OCI-LY1 (cell line): ENCODE data around the gene SDK1.

Experiments used
- H2AFZ ChIP-seq: fragments of 200-600 bp; sonication (generic), shearing (Covaris generic); 2 replicates; pipeline ENCODE4 v1.6.0; 2014; ENCODE audit warnings: antibody characterized with exemption, mild to moderate bottlenecking, low read length
- H3F3A ChIP-seq: fragments of 200-600 bp; sonication (generic), shearing (Covaris generic); 2 replicates; pipeline ENCODE4 v1.6.0; 2014; ENCODE audit warnings: mild to moderate bottlenecking, antibody characterized with exemption, low read length, moderate library complexity; ENCODE audit not compliant: insufficient read depth
- H3K27ac ChIP-seq: fragments of 200-600 bp; sonication (generic); 2 replicates; pipeline ENCODE4 v1.5.1; 2014; ENCODE audit warnings: low read length, mixed run types, mild to moderate bottlenecking, low read depth; ENCODE audit not compliant: poor library complexity, severe bottlenecking
- H3K27me3 ChIP-seq: fragments of 200-600 bp; sonication (generic); 2 replicates; pipeline ENCODE4 v1.6.0; 2014; ENCODE audit warnings: antibody characterized with exemption, mild to moderate bottlenecking, low read length, moderate library complexity; ENCODE audit not compliant: insufficient read depth
- H3K36me3 ChIP-seq: fragments of 200-600 bp; sonication (generic); 2 replicates; pipeline ENCODE4 v1.6.1; 2014; ENCODE audit warnings: mild to moderate bottlenecking, antibody characterized with exemption, low read length, moderate library complexity, mixed read lengths; ENCODE audit not compliant: insufficient read depth
- H3K4me1 ChIP-seq: fragments of 200-600 bp; sonication (generic); 2 replicates; pipeline ENCODE4 v1.5.1; 2014; ENCODE audit warnings: mild to moderate bottlenecking, low read length, moderate library complexity; ENCODE audit not compliant: insufficient read depth, severe bottlenecking
- H3K4me2 ChIP-seq: fragments of 200-600 bp; sonication (generic), shearing (Covaris generic); 2 replicates; pipeline ENCODE4 v1.6.1; 2014; ENCODE audit warnings: low read length
- H3K4me3 ChIP-seq: fragments of 200-600 bp; sonication (generic); 2 replicates; pipeline ENCODE4 v1.5.1; 2014; ENCODE audit warnings: low read length, low read depth, mild to moderate bottlenecking, mixed read lengths; ENCODE audit not compliant: poor library complexity, severe bottlenecking
- H3K79me2 ChIP-seq: fragments of 200-600 bp; shearing (Covaris generic); 2 replicates; pipeline ENCODE4 v1.6.1; 2016; ENCODE audit warnings: mixed run types, low read length, mixed read lengths; ENCODE audit not compliant: insufficient read depth
- H3K9ac ChIP-seq: fragments of 200-600 bp; sonication (generic), shearing (Covaris generic); 2 replicates; pipeline ENCODE4 v1.6.1; 2014; ENCODE audit warnings: mild to moderate bottlenecking, low read length, mixed read lengths
- H3K9me2 ChIP-seq: fragments of 200-600 bp; sonication (generic), shearing (Covaris generic); 2 replicates; pipeline ENCODE4 v1.6.1; 2014; ENCODE audit warnings: low read depth, mild to moderate bottlenecking, low read length, mixed read lengths
- H3K9me3 ChIP-seq: fragments of 200-600 bp; shearing (Covaris generic); 2 replicates; pipeline ENCODE4 v1.6.1; 2014; ENCODE audit warnings: low read length, mixed read lengths
- H4K20me1 ChIP-seq: fragments of 200-600 bp; sonication (generic), shearing (Covaris generic); 2 replicates; pipeline ENCODE4 v1.6.0; 2016; ENCODE audit warnings: mild to moderate bottlenecking, low read length; ENCODE audit not compliant: insufficient read depth
- EZH2 ChIP-seq: fragments of 200-600 bp; sonication (generic), shearing (Covaris generic); IDR thresholded peaks from 2 replicates; pipeline ENCODE4 v1.8.0; 2017; ENCODE audit warnings: borderline replicate concordance, mixed run types, mild to moderate bottlenecking, antibody characterized with exemption, low read length, moderate library complexity, mixed read lengths
- TF ChIP-seq, protein P1 (sequence below): fragments of 200-600 bp; sonication (generic), shearing (Covaris generic); IDR thresholded peaks from 2 replicates; pipeline ENCODE4 v1.5.1; 2017; ENCODE audit warnings: mild to moderate bottlenecking, antibody characterized with exemption, low read length, moderate library complexity, mixed read lengths

The SDK1 gene

GRCh38 chr7:4198301-4198700 lies 897.2 kb downstream of the SDK1 start:
- no peak overlapping the region for H3K4me3 ChIP-seq
- H3K27me3 ChIP-seq, result no peaks in the 10 kb centered on the region
- no peaks in the 10 kb centered on the region for H3K36me3 ChIP-seq
- H4K20me1 ChIP-seq, result no peaks in the 10 kb centered on the region
- TF ChIP-seq, protein P1, sequence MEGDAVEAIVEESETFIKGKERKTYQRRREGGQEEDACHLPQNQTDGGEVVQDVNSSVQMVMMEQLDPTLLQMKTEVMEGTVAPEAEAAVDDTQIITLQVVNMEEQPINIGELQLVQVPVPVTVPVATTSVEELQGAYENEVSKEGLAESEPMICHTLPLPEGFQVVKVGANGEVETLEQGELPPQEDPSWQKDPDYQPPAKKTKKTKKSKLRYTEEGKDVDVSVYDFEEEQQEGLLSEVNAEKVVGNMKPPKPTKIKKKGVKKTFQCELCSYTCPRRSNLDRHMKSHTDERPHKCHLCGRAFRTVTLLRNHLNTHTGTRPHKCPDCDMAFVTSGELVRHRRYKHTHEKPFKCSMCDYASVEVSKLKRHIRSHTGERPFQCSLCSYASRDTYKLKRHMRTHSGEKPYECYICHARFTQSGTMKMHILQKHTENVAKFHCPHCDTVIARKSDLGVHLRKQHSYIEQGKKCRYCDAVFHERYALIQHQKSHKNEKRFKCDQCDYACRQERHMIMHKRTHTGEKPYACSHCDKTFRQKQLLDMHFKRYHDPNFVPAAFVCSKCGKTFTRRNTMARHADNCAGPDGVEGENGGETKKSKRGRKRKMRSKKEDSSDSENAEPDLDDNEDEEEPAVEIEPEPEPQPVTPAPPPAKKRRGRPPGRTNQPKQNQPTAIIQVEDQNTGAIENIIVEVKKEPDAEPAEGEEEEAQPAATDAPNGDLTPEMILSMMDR, result no peak
- no peak for TF ChIP-seq EZH2
- no peaks in the 10 kb centered on the region for H3K9me3 ChIP-seq
- H3K9ac ChIP-seq, result no peak overlapping the region
- H3K9me2 ChIP-seq, result no peaks in the 10 kb centered on the region
- no peaks in the 10 kb centered on the region for H3F3A ChIP-seq
- no peak overlapping the region for H3K27ac ChIP-seq
- no peaks in the 10 kb centered on the region for H3K79me2 ChIP-seq
- H3K4me2 ChIP-seq, result no peak overlapping the region
- no peaks in the 10 kb centered on the region for H3K4me1 ChIP-seq
- no peak overlapping the region for H2AFZ ChIP-seq

- Histone ChIP-seq H3K9me2 (no peaks in the 10 kb centered on the region), H3K9me3 (no peaks in the 10 kb centered on the region), H3K4me1 (no peaks in the 10 kb centered on the region), H3K4me2 (no peak overlapping the region), H3K4me3 (no peak overlapping the region), H3K9ac (no peak overlapping the region), H3F3A (no peaks in the 10 kb centered on the region), H2AFZ (no peak overlapping the region), H3K79me2 (no peaks in the 10 kb centered on the region), H4K20me1 (no peaks in the 10 kb centered on the region), H3K36me3 (no peaks in the 10 kb centered on the region), H3K27ac (no peak overlapping the region), H3K27me3 (no peaks in the 10 kb centered on the region)
- TF ChIP-seq, protein P1, result no peak
- TF ChIP-seq EZH2, result no peak
Observed at GRCh38 chr7:4200546-4201094, 899.6 kb downstream of the SDK1 start.

- H3K27me3 ChIP-seq, result no peaks in the 10 kb centered on the region
- H3K4me1 ChIP-seq, result no peaks in the 10 kb centered on the region
- H4K20me1 ChIP-seq, result no peaks in the 10 kb centered on the region
- no peaks in the 10 kb centered on the region for H3K9me2 ChIP-seq
- H3K4me2 ChIP-seq, result no peak overlapping the region
- H3K4me3 ChIP-seq, result no peak overlapping the region
- no peaks in the 10 kb centered on the region for H3K9me3 ChIP-seq
- no peaks in the 10 kb centered on the region for H3K79me2 ChIP-seq
- no peaks in the 10 kb centered on the region for H3K36me3 ChIP-seq
- no peak overlapping the region for H2AFZ ChIP-seq
- H3F3A ChIP-seq, result no peaks in the 10 kb centered on the region
- TF ChIP-seq, protein P1, result no peak
- TF ChIP-seq EZH2, result no peak
- H3K27ac ChIP-seq, result no peak overlapping the region
- H3K9ac ChIP-seq, result no peak overlapping the region
Observed at GRCh38 chr7:4201566-4201965, 900.5 kb downstream of the SDK1 start.
